OCI-LY7 (cell line): ENCODE measurements around the gene NXN. TPM values are rescaled to one million over a fixed set of nuclear protein-coding genes. Genes with fewer than 3 reads are reported as not detected.
A peak's percentile ranks its signal among the peaks of the same experiment; 100 is the strongest.

Experiments
- BruUV-seq: library from RNA; stranded (reverse); fragments of 400-500 nt; replicated peaks from 2 replicates; lab custom pipeline; 2021; lab: Mats Ljungman, UMichigan
- CTCF ChIA-PET: fragments of 300-600 bp; sonication (Branson Sonifier 250); formaldehyde crosslinking; loops from one replicate; lab custom pipeline; 2022; ENCODE audit warnings: antibody characterized with exemption; ENCODE audit not compliant: unreplicated experiment; lab: Charles Lee
- POLR2A ChIA-PET: fragments of 300-600 bp; sonication (Branson Sonifier 250); formaldehyde crosslinking; loops from one replicate; lab custom pipeline; 2022; ENCODE audit warnings: antibody characterized with exemption; lab: Charles Lee
- DNase-seq: peaks from one replicate; pipeline ENCODE4 v3.0.0-alpha.2; 2015; ENCODE audit warnings: low spot score
- H2AFZ ChIP-seq: fragments of 200-600 bp; sonication (generic), shearing (Covaris generic); 2 replicates; pipeline ENCODE4 v1.6.1; 2014; ENCODE audit warnings: mild to moderate bottlenecking, antibody characterized with exemption, low read length, moderate library complexity
- H3K27ac ChIP-seq: fragments of 200-600 bp; sonication (generic); 2 replicates; pipeline ENCODE4 v1.5.1; 2014; ENCODE audit warnings: mixed run types, low read depth, mild to moderate bottlenecking, moderate library complexity, low read length, inconsistent platforms; ENCODE audit not compliant: poor library complexity, severe bottlenecking
- H3K36me3 ChIP-seq: fragments of 200-600 bp; sonication (generic); 2 replicates; pipeline ENCODE4 v1.6.1; 2014; ENCODE audit warnings: mild to moderate bottlenecking, antibody characterized with exemption, low read length, moderate library complexity, mixed read lengths; ENCODE audit not compliant: insufficient read depth
- H3K4me1 ChIP-seq: fragments of 200-600 bp; sonication (generic); 2 replicates; pipeline ENCODE4 v1.5.1; 2014; ENCODE audit warnings: mild to moderate bottlenecking, low read length; ENCODE audit not compliant: insufficient read depth, poor library complexity, severe bottlenecking
- H3K4me2 ChIP-seq: fragments of 200-600 bp; sonication (generic); 2 replicates; pipeline ENCODE4 v1.6.1; 2014; ENCODE audit warnings: mild to moderate bottlenecking, low read length
- H3K4me3 ChIP-seq: fragments of 200-600 bp; sonication (generic); 2 replicates; pipeline ENCODE4 v1.5.1; 2014; ENCODE audit warnings: mild to moderate bottlenecking, low read depth, low read length; ENCODE audit not compliant: poor library complexity, severe bottlenecking
- H3K79me2 ChIP-seq: fragments of 200-600 bp; sonication (generic); 2 replicates; pipeline ENCODE4 v1.6.1; 2016; ENCODE audit warnings: low read depth, mild to moderate bottlenecking, low read length, moderate library complexity, mixed read lengths; ENCODE audit not compliant: insufficient read depth
- H3K9me2 ChIP-seq: fragments of 200-600 bp; sonication (generic); 2 replicates; pipeline ENCODE4 v1.6.1; 2016; ENCODE audit warnings: mild to moderate bottlenecking, low read length, mixed read lengths; ENCODE audit not compliant: insufficient read depth
- H3K9me3 ChIP-seq: fragments of 200-600 bp; sonication (generic); 2 replicates; pipeline ENCODE4 v1.6.1; 2014; ENCODE audit warnings: mild to moderate bottlenecking, mixed run types, low read length, mixed read lengths
- H4K20me1 ChIP-seq: fragments of 200-600 bp; sonication (generic); 2 replicates; pipeline ENCODE4 v1.6.1; 2014; ENCODE audit warnings: mild to moderate bottlenecking, antibody characterized with exemption, low read length, moderate library complexity, mixed read lengths; ENCODE audit not compliant: insufficient read depth
- CTCF ChIP-seq: fragments of 200-600 bp; sonication (generic); conservative IDR thresholded peaks from 2 replicates; pipeline ENCODE4 v1.5.1; 2014; ENCODE audit warnings: mild to moderate bottlenecking, antibody characterized with exemption, low read length, moderate library complexity, mixed read lengths
- EZH2phosphoT487 ChIP-seq: fragments of 200-600 bp; sonication (generic); IDR thresholded peaks from 2 replicates; pipeline ENCODE4 v1.6.1; 2018; ENCODE audit warnings: low read depth, borderline replicate concordance, mild to moderate bottlenecking, mixed run types, antibody characterized with exemption, low read length, moderate library complexity, mixed read lengths
- intact Hi-C: fragments of 100-400 bp; cut with micrococcal nuclease; formaldehyde crosslinking; loops from one replicate; pipeline ENCODE4 v1.10.0; 2022; ENCODE audit not compliant: unreplicated experiment
- total RNA-seq, 2 experiments: library from RNA; depleted of rRNA in 1 of 2; stranded (reverse); fragments of >200 nt in 1 of 2; shearing (Covaris generic) in 1 of 2; gene quantifications; 2 replicates each; pipeline ENCODE4 v1.2.3, GENCODE V29; 2014 to 2022

The NXN gene
- total RNA-seq, 2 experiments from 2014 or later = 1.3 to 2.8 TPM

- peak; percentile 95 for DNase-seq
- peak within 1 kb of the TSS; percentile 75 for H3K4me3 ChIP-seq
- no peaks in the 10 kb centered on the region for H4K20me1 ChIP-seq
- peak within 1 kb of the TSS; percentile 86 for H2AFZ ChIP-seq
- TF ChIP-seq CTCF (peak; percentile 83), EZH2phosphoT487 (no peak)
- H3K4me1 ChIP-seq = peaks cover 18% of the 10 kb centered on the region
- peaks cover 40% of the 10 kb centered on the region for H3K79me2 ChIP-seq
- peaks cover 52% of the 10 kb centered on the region for H3K36me3 ChIP-seq
- POLR2A ChIA-PET = interaction anchor here (0.7 kb wide), 1 partner anchor 213 kb away, joined by 3 read pairs; no protein-coding TSS in a partner anchor
- no peaks in the 10 kb centered on the region for H3K9me2 ChIP-seq
- H3K27ac ChIP-seq = peak within 1 kb of the TSS; percentile 57
- CTCF ChIA-PET = interaction anchor here (0.6 kb wide), 1 partner anchor 13 kb away, joined by 3 read pairs; no protein-coding TSS in a partner anchor
- no peaks in the 10 kb centered on the region for H3K9me3 ChIP-seq
- BruUV-seq = no TSS peak
- H3K4me2 ChIP-seq = peak within 1 kb of the TSS; percentile 86
- intact Hi-C loops = no loop called here
Measured at GRCh38 chr17:752002-752619, 227.5 kb downstream of the NXN start, which contains the start of gene GEMIN4. Gene GEMIN4, minus strand, starts transcription at chr17:752264. Its CDS starts 122 bp downstream, at chr17:752142.

- Histone ChIP-seq H4K20me1 (no peaks in the 10 kb centered on the region), H3K9me3 (no peaks in the 10 kb centered on the region), H3K4me1 (peaks cover 18% of the 10 kb centered on the region), H2AFZ (peak overlapping the region; percentile 51), H3K79me2 (peaks cover 40% of the 10 kb centered on the region), H3K4me3 (peak overlapping the region; percentile 75), H3K4me2 (peak overlapping the region; percentile 86), H3K36me3 (peaks cover 52% of the 10 kb centered on the region), H3K27ac (peak overlapping the region; percentile 57), H3K9me2 (no peaks in the 10 kb centered on the region)
- DNase-seq = peak; percentile 79
- ChIA-PET POLR2A (interaction anchor here (0.6 to 1.3 kb wide), 2 partner anchors 10 to 14 kb away, joined by 3 to 4 read pairs; no protein-coding TSS in a partner anchor), CTCF (no interaction called here)
- TF ChIP-seq CTCF = no peak
- no peak for TF ChIP-seq EZH2phosphoT487
- BruUV-seq = TSS peak; percentile 62
- intact Hi-C loops = no loop called here
Measured at GRCh38 chr17:751269-752001, 228.1 kb downstream of the NXN start.
